Hindlimb muscle (tissue), 1 donor: Measurements from ENCODE around the gene ODF2. TPM values are rescaled to one million over a fixed set of nuclear protein-coding genes. Genes with fewer than 3 reads are reported as not detected.
"Not testable (repeated sequence)": the region's sequence is repeated elsewhere in the genome, so short reads cannot be mapped to it uniquely, and the experiment has no call there.

Experiments
- DNase-seq: peaks from one replicate; pipeline ENCODE4 v3.0.0-alpha.2; 2013
- polyA plus RNA-seq: library from polyadenylated mRNA; unstranded; fragments of 120-200 nt; gene quantifications from one replicate; pipeline ENCODE4 v1.2.1, GENCODE V29; 2013; ENCODE audit not compliant: insufficient read length

The ODF2 gene
- polyA plus RNA-seq: 23.6 TPM

GRCh38 chr9:128455849-128456612 lies at the start of gene ODF2:
Gene ODF2 (plus strand): TSS chr9:128456006. CDS start chr9:128456092, 86 bp downstream.
- DNase-seq: peak; percentile 97

- no peak for DNase-seq
Observed at GRCh38 chr9:128406848-128407391, 48.9 kb upstream of the ODF2 start.

DNA sequence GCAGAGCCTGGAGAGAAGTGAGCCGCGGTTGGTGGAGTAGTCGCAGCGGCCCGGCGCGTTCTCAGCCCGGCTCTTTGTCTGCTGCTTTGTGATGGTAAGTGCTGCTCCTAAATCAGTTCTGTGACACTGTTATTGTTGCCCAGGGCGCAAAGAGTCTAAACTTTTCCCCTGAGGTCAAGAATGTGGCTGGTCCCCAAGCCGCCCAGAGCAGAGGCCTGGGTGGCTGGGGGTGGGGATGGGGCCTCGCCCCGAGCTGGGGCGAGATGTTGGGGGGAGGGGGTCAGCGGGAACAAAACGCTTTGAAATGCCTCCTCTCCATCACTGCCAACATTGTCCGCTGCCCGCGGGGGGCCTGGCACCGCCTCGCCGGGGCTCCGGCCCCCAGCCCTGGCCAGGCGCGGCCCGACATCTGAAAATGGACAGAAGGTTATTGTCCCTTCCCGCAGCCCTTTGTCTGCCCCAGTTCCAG lies 46.8 kb upstream of the ODF2 start:
- DNase-seq: no peak

DNA sequence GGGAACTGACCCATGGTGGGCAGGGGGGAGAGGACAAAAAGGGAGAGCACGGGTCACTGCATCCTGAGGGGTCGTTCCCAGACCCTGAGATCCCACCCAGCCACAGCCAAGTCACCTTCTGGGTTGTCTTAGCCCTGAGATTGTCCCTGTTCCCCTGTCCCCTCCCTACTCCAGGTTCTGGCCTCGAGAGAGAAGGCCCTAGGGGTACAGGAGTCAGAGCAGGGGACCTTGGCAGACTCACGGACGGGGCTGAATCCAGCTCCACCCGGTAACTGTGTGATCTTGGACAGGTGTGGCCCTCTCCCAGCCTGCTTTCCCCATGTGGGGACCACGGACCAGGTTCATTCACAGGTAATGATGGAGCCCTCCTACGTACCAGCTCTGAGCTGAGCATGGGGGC lies 46.4 kb upstream of the ODF2 start:
- no peak for DNase-seq

GRCh38 chr9:128409978-128410377 lies 45.8 kb upstream of the ODF2 start:
- DNase-seq: peak; percentile 55

DNA sequence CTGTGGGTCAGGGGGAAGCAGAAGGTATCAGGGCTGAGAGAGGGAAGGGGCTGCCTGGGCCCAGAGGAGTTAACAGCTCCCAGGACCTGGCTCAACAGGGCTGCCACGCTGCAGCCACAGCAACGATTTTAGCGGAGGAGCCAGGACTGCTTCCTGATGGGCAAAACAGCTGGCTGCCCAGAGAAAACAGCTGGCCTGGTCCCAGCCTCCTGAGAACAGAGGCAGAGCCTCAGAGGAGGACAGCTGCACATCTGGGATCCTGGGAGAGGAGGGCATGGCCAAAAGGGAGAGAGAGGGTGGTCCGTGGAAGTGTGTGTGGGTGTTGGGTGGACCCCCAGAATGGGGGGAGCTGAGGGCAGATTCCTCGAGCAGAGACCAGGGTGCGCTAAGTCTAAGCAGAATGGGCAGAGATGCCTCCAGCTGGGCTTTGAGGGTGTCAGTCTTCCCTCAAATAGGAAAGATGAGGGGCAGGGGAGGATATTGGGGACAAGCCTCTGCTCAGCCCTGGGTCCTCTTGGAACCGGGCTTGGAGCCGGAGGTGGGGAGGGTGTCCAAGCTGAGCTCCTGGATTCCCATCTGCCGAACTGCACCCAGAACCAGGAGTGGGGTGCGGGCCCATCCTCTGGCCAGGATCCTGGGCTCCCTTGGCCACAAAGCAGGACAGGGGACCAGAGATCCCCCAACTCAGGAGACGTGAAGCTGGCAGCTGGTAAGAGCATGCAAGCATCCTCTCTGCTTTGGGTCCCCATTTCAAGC lies 44.3 kb upstream of the ODF2 start:
- peak; percentile 67 for DNase-seq

GRCh38 chr9:128412120-128412790 lies 43.6 kb upstream of the ODF2 start:
- peak; percentile 56 for DNase-seq

- not testable (repeated sequence) for DNase-seq
Observed at GRCh38 chr9:128413728-128414127, 42.1 kb upstream of the ODF2 start.

DNA sequence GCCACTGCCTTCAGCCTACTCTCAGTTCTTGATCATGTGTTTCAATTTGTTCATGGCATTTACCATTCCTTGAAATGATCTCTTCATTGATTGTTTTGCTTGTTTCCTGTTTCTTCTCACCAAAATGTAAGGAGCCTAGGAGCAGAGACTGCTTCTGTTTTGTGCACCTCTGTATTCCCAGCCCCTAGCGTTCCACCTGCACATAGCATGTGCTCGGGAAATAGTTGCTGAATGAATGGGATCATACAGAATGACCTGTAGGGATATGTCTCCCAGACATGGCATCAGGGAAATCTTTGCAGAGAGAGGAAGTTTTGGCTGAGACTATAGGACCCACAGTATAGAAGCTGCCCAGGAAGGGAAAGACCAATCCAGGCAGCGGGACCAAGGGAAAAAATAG lies 41.3 kb upstream of the ODF2 start:
- no peak for DNase-seq

DNA sequence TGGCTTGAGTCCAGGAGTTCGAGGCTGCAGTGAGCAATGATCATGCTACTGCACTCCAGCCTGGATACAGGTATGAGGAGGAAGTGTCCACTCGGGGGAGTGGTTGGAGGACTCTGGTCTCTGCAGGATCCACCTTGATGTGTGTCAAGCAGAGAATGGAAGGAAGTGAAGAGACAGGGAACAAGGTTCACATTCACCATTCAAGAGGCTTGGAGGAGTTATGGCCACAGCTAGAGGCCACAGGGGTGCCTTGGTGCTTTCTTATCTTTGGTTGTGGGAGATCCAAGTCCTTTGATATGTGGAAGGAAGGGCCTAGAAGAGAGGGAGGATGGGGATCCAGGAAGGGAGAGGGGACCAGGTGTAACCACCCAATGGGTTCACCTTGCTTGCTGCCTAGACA lies 40.5 kb upstream of the ODF2 start:
- DNase-seq: no peak

GRCh38 chr9:128416014-128416413 lies 39.8 kb upstream of the ODF2 start:
- DNase-seq: no peak

- DNase-seq: no peak
Observed at GRCh38 chr9:128416432-128417019, 39.3 kb upstream of the ODF2 start.

- no peak for DNase-seq
Observed at GRCh38 chr9:128419061-128419925, 36.5 kb upstream of the ODF2 start.

DNA sequence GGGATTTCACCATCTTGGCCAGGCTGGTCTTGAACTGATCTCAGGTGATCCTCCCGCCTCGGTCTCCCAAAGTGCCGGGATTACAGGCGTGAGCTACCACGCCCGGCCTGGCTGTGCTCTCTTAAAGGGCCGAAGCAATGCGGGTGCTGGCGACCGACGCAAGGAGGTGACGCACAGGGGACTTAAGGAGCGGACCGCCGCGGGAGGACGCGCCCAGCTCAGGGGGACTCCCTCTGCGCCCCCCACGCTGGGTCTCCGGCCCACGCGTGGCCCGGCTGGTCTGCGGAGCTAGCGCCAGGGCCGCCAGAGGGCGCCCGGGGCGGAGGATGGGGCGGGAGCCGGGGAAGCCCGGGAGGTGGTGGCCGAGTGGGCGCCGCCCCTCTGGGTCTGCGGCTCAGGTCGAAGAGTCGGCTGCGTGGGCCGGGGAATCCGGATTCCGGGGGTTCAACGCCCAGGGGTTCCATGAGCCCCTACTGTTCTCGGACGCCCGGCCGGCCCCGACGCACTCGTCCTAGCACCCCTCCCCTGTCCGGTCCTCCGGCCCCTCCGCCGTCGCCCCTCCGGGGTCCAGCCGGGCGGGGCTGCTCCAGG lies 35.7 kb upstream of the ODF2 start:
- DNase-seq: peak; percentile 86

DNA sequence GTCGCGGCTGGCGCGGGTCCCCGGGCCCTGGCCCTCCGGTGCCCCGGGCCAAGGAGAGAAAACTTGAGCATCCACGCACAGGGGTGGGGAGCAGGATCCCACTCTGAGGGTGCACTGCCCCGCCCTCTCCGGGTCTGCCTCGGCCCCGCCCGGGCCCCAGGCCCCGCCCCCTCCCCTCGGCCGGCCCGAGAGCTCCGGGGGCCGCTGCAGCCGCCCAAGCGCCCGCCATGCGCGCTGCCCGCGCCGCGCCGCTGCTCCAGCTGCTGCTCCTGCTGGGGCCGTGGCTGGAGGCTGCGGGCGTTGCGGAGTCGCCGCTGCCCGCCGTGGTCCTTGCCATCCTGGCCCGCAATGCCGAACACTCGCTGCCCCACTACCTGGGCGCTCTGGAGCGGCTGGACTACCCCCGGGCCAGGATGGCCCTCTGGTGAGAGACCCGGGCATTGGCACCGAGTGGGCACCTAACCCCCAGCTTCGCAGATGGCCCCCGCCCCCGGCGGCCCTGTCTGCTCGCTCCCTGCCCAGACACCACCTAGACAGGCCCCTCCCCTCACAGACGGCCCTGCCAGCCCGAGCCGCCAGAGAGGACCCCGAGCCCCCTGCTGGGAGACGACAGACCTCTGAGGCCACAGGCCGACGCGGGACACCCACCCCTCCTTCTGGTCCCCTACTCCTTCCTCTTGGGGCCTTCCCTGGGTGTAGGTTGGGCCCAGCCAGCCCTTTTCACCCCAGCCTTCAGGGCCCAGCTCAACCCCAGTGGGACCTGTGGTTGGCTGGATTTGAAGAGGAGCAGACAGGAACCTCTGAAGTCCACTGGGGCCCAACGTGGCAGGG lies 34.9 kb upstream of the ODF2 start, which contains the start of gene CERCAM:
Gene CERCAM (plus strand): TSS at position 207 of the 831 bp plus-strand sequence. CDS start 21 bp downstream, at position 228.
- DNase-seq: peak; percentile 76

DNA sequence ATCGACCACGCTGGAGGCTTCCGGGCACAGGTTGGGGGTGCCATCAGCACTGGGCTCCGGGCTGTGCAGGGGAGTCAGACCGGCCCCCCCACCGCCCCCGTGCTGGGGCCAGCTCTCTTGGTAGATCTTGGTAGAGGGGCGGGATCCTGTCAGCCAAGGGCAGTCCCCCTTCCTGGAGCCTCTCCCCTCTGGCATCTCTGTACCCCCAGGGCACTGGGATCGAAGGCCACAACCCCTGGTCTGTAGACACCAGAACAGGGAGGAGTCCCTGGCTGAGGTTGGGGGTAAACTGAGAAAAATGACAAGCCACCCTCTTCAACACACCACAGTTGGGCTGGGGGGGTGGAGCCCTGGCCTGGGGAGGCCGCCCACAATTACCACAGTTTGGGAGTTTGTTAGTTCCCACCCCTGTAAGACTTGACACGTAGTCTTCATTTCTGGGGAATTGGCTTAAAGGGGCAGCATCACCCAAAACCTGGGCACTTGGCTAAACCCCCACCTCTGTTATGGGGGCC lies 34.3 kb upstream of the ODF2 start:
- no peak for DNase-seq

- DNase-seq: not testable (repeated sequence)
Observed at GRCh38 chr9:128422022-128422782, 33.6 kb upstream of the ODF2 start.

- DNase-seq: no peak
Observed at GRCh38 chr9:128422783-128423150, 33.0 kb upstream of the ODF2 start.

DNA sequence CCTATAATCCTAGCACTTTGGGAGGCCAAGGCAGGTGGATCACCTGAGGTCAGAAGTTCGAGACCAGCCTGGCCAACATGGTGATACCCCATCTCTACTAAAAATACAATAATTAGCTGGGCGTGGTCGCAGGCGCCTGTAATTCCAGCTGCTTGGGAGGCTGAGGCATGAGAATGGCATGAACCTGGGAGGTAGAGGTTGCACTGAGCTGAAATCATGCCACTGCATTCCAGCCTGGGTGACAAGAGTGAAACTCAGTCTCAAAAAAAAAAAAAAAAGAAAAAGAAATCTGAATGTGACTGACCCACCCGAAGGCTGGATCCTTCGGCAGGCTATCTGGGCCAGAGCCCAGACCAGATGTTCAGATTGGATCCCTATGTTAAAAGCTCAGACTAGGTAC lies 32.5 kb upstream of the ODF2 start:
- DNase-seq: not testable (repeated sequence)
